ENCODE measurements around the gene ZBTB7A.
"Not testable (repeated sequence)": the region's sequence is repeated elsewhere in the genome, so short reads cannot be mapped to it uniquely, and the experiment has no call there.

The ZBTB7A gene

GRCh38 chr19:4018775-4019504, 47.8 kb downstream of the ZBTB7A start:
- DNase-seq (ENCODE audit: insufficient read length, low spot score), result no peak
- no peak for FAIRE-seq

GRCh38 chr19:4018140-4018613, 48.5 kb downstream of the ZBTB7A start:
- FAIRE-seq, result no peak

GRCh38 chr19:4016903-4017638, 49.6 kb downstream of the ZBTB7A start:
- no peak for FAIRE-seq
- DNase-seq (ENCODE audit: insufficient read length, low spot score), result no peak

More at GRCh38 chr19:4018140-4018613, 48.5 kb downstream of the ZBTB7A start:
- no peak for DNase-seq (ENCODE audit: insufficient read length, low spot score)

GRCh38 chr19:4016486-4016885, 50.2 kb downstream of the ZBTB7A start:
- FAIRE-seq (no peak), DNase-seq (ENCODE audit: insufficient read length, low spot score) (no peak)

GRCh38 chr19:4015705-4016402, 50.8 kb downstream of the ZBTB7A start:
- FAIRE-seq (no peak), DNase-seq (ENCODE audit: insufficient read length, low spot score) (no peak)

- no peak for FAIRE-seq
- no peak for DNase-seq (ENCODE audit: insufficient read length, low spot score)
Observed at GRCh38 chr19:4014541-4015491, 51.9 kb downstream of the ZBTB7A start.

GRCh38 chr19:4013886-4014540, 52.7 kb downstream of the ZBTB7A start:
- DNase-seq (ENCODE audit: insufficient read length, low spot score) (no peak), FAIRE-seq (no peak)

GRCh38 chr19:4012975-4013634, 53.6 kb downstream of the ZBTB7A start:
- DNase-seq (ENCODE audit: insufficient read length, low spot score), result no peak

GRCh38 chr19:4012092-4012974, 54.4 kb downstream of the ZBTB7A start:
- FAIRE-seq, result no peak
- no peak for DNase-seq (ENCODE audit: insufficient read length, low spot score)

More at GRCh38 chr19:4012975-4013634, 53.6 kb downstream of the ZBTB7A start:
- FAIRE-seq, result no peak

- DNase-seq (ENCODE audit: insufficient read length, low spot score); FAIRE-seq: not testable (repeated sequence)
Observed at GRCh38 chr19:4011430-4011829, 55.3 kb downstream of the ZBTB7A start.

- DNase-seq (ENCODE audit: insufficient read length, low spot score), result no peak
- no peak for FAIRE-seq
Observed at GRCh38 chr19:4010808-4011110, 55.9 kb downstream of the ZBTB7A start.

- FAIRE-seq (no peak), DNase-seq (ENCODE audit: insufficient read length, low spot score) (no peak)
Observed at GRCh38 chr19:4009990-4010807, 56.5 kb downstream of the ZBTB7A start.

GRCh38 chr19:4007836-4008539, 58.7 kb downstream of the ZBTB7A start:
- no peak for DNase-seq (ENCODE audit: insufficient read length, low spot score)
- FAIRE-seq, result no peak

- DNase-seq (ENCODE audit: insufficient read length, low spot score), result peak; percentile 92
- peak; percentile 95 for FAIRE-seq
Observed at GRCh38 chr19:4007021-4007835, 59.5 kb downstream of the ZBTB7A start, which contains the start of gene PIAS4. Gene PIAS4, plus strand, starts transcription at chr19:4007736. Its CDS starts 25 bp downstream, at chr19:4007761.

- not testable (repeated sequence) for FAIRE-seq; DNase-seq (ENCODE audit: insufficient read length, low spot score)
Observed at GRCh38 chr19:4005436-4005835, 61.3 kb downstream of the ZBTB7A start.

- not testable (repeated sequence) for DNase-seq (ENCODE audit: insufficient read length, low spot score); FAIRE-seq
Observed at GRCh38 chr19:4000798-4001197, 65.9 kb downstream of the ZBTB7A start.
